T-helper 1 cell treated with Interleukin-12 subunit alpha and Interleukin-12 subunit beta and Interleukin-4 antibody, amounts not matched to agents 30 μg/mL and 1 μg/mL, for 36 hours (primary cell): ENCODE data around the gene KRT86.

Source experiments
- H3K27ac Mint-ChIP-seq: one replicate; pipeline ENCODE4 v1.8.0; 2021; ENCODE audit warnings: mild to moderate bottlenecking, mixed read lengths
- H3K27me3 Mint-ChIP-seq: one replicate; pipeline ENCODE4 v1.8.0; 2021; ENCODE audit warnings: low read depth, mixed read lengths
- H3K36me3 Mint-ChIP-seq: one replicate; pipeline ENCODE4 v1.8.0; 2021; ENCODE audit warnings: low read depth, mixed read lengths
- H3K4me1 Mint-ChIP-seq: one replicate; pipeline ENCODE4 v1.8.0; 2021; ENCODE audit warnings: low read depth, mixed read lengths
- H3K4me3 Mint-ChIP-seq: one replicate; pipeline ENCODE4 v1.8.0; 2021; ENCODE audit warnings: mild to moderate bottlenecking, moderate library complexity, mixed read lengths
- H3K9me3 Mint-ChIP-seq: one replicate; pipeline ENCODE4 v1.8.0; 2021; ENCODE audit warnings: mixed read lengths

KRT86 gene

GRCh38 chr12:52327052-52327829, 52.8 kb downstream of the KRT86 start:
- Mint-ChIP-seq H3K27me3 (peaks cover 33% of the 10 kb centered on the region), H3K27ac (no peak overlapping the region)

GRCh38 chr12:52327830-52328500, 53.5 kb downstream of the KRT86 start:
- Mint-ChIP-seq H3K27ac (no peak overlapping the region), H3K4me3 (no peak overlapping the region), H3K36me3 (no peaks in the 10 kb centered on the region), H3K4me1 (peaks cover 6% of the 10 kb centered on the region), H3K9me3 (no peaks in the 10 kb centered on the region), H3K27me3 (peaks cover 29% of the 10 kb centered on the region)

More at GRCh38 chr12:52327052-52327829, 52.8 kb downstream of the KRT86 start:
- peaks cover 6% of the 10 kb centered on the region for H3K4me1 Mint-ChIP-seq
- no peaks in the 10 kb centered on the region for H3K9me3 Mint-ChIP-seq
- H3K36me3 Mint-ChIP-seq: no peaks in the 10 kb centered on the region
- no peak overlapping the region for H3K4me3 Mint-ChIP-seq

- H3K4me3 Mint-ChIP-seq: no peak overlapping the region
- no peaks in the 10 kb centered on the region for H3K36me3 Mint-ChIP-seq
- H3K9me3 Mint-ChIP-seq: no peaks in the 10 kb centered on the region
- no peak overlapping the region for H3K27ac Mint-ChIP-seq
- H3K27me3 Mint-ChIP-seq: peaks cover 21% of the 10 kb centered on the region
- peaks cover 6% of the 10 kb centered on the region for H3K4me1 Mint-ChIP-seq
These were observed 56.6 kb downstream of the KRT86 start for GRCh38 chr12:52331039-52331438.

DNA sequence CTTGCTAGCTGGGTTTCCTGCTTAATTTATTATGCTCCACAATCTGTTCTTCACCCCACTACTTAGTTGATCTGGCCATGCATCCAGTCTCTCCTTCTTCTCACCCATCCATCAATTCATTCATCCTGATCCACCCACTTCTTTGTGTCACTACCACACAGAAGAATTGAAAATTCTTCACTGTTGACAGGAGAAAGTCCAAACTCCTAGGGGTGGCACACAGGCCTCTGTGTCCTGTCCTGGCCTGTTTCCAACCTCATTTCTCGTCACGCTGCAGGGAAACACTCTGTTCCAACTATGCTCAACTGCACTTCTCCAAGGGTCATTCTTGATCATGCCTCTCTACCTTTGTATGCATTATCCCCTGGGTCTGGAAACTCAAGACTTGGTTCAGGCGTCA, 57.4 kb downstream of the KRT86 start:
- H3K27me3 Mint-ChIP-seq: peaks cover 21% of the 10 kb centered on the region
- H3K4me3 Mint-ChIP-seq: no peak overlapping the region
- H3K9me3 Mint-ChIP-seq: no peaks in the 10 kb centered on the region
- H3K36me3 Mint-ChIP-seq: no peaks in the 10 kb centered on the region
- H3K4me1 Mint-ChIP-seq: peaks cover 8% of the 10 kb centered on the region
- H3K27ac Mint-ChIP-seq: no peak overlapping the region

DNA sequence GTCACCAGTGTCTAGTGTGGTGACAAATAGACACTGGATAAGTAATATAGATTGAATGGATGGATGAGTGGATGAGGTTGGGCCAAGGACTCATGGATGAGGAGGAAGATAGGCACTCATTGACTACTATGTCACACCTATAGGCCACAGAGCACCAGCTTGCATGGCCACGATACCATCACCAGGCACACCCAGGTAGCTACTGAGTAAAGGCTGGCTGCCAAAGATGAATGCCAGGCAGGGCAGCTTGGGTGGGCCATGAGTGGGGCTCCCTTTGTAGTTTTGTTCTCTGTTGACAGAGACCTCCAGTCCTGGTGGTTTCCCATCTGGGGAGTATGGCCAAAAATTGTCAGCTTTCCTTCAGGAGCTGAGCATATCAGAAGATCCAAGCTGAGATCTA, 57.9 kb downstream of the KRT86 start:
- Mint-ChIP-seq H3K27ac (no peak overlapping the region), H3K36me3 (no peaks in the 10 kb centered on the region), H3K9me3 (no peaks in the 10 kb centered on the region), H3K27me3 (peaks cover 21% of the 10 kb centered on the region), H3K4me3 (no peak overlapping the region), H3K4me1 (peaks cover 5% of the 10 kb centered on the region)

- peaks cover 21% of the 10 kb centered on the region for H3K27me3 Mint-ChIP-seq
These were observed 58.9 kb downstream of the KRT86 start for GRCh38 chr12:52333321-52333720.

DNA sequence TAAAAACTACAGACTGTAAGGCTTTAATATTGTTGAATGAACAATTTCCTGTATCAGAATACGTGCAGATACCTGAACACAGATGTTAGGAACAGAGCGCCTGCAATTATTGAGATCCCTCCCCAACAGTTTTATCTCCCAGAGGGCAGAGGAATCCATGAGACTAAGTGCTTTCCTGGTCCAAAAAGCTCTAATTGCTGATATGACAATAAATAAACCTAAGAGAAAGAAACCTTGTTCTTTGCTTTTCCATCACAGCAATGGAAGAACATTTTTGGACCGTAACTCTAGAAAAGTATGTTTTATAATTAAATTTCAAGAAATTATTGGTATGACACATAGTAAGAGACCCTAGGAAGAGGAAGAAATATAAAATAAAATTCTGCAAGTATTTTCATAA, 59.7 kb downstream of the KRT86 start:
- peaks cover 2% of the 10 kb centered on the region for H3K4me1 Mint-ChIP-seq
- H3K4me3 Mint-ChIP-seq: no peak overlapping the region
- H3K27ac Mint-ChIP-seq: no peak overlapping the region
- H3K27me3 Mint-ChIP-seq: peaks cover 21% of the 10 kb centered on the region
- no peaks in the 10 kb centered on the region for H3K36me3 Mint-ChIP-seq
- no peaks in the 10 kb centered on the region for H3K9me3 Mint-ChIP-seq

More at GRCh38 chr12:52333321-52333720, 58.9 kb downstream of the KRT86 start:
- H3K4me1 Mint-ChIP-seq: peaks cover 2% of the 10 kb centered on the region
- no peaks in the 10 kb centered on the region for H3K36me3 Mint-ChIP-seq
- H3K27ac Mint-ChIP-seq: no peak overlapping the region
- H3K9me3 Mint-ChIP-seq: no peaks in the 10 kb centered on the region
- no peak overlapping the region for H3K4me3 Mint-ChIP-seq

GRCh38 chr12:52335598-52336262, 61.3 kb downstream of the KRT86 start:
- no peaks in the 10 kb centered on the region for H3K36me3 Mint-ChIP-seq
- H3K4me3 Mint-ChIP-seq: no peak overlapping the region
- H3K27me3 Mint-ChIP-seq: peaks cover 15% of the 10 kb centered on the region
- H3K4me1 Mint-ChIP-seq: peaks cover 2% of the 10 kb centered on the region
- H3K27ac Mint-ChIP-seq: no peak overlapping the region
- H3K9me3 Mint-ChIP-seq: no peaks in the 10 kb centered on the region

DNA sequence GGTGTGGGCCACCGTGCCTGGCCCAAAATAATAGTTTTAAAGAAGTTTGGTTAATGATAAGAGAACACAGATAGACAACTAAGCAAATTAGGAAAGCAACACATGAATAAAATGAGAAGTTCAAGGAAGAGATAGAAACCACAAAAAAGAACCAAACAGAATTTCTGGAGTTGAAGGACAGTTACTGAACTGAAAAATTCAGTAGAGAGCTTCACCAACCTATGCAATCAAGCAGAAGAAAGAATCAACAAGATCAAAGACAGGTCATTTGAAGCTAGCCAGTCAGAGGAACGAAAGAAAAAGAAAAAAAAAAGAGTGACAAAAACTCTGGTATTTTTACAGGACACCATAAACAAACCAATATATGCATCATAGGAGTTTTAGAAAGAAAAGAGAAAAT, 62.2 kb downstream of the KRT86 start:
- Mint-ChIP-seq H3K4me3 (no peak overlapping the region), H3K4me1 (peaks cover 2% of the 10 kb centered on the region), H3K27ac (no peak overlapping the region), H3K9me3 (no peaks in the 10 kb centered on the region), H3K36me3 (no peaks in the 10 kb centered on the region), H3K27me3 (peaks cover 15% of the 10 kb centered on the region)

DNA sequence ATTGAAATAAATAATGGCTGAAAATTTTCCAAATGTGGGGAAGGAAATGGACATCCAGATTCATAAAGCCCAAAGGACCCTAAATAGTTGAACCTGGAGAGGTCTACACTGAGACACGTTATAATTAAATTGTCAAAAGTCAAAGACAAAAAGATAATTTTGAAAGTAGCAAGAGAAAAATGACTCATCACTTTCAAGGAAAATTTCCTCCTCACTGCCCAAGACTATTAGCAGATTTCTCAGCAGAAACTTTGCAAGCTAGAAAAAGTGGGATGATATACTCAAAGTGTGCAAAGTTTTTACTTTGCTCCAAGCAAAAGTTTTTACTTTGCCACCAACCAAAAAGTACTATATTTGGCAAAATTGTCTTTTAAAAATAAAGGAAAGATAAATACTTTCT, 62.6 kb downstream of the KRT86 start:
- H3K36me3 Mint-ChIP-seq: no peaks in the 10 kb centered on the region
- H3K4me3 Mint-ChIP-seq: no peak overlapping the region
- H3K9me3 Mint-ChIP-seq: no peaks in the 10 kb centered on the region
- no peak overlapping the region for H3K27ac Mint-ChIP-seq
- peaks cover 2% of the 10 kb centered on the region for H3K4me1 Mint-ChIP-seq
- peaks cover 12% of the 10 kb centered on the region for H3K27me3 Mint-ChIP-seq

GRCh38 chr12:52338241-52338960, 64.0 kb downstream of the KRT86 start:
- H3K4me3 Mint-ChIP-seq: no peak overlapping the region
- peaks cover 7% of the 10 kb centered on the region for H3K27me3 Mint-ChIP-seq
- H3K4me1 Mint-ChIP-seq: peaks cover 2% of the 10 kb centered on the region
- H3K9me3 Mint-ChIP-seq: no peaks in the 10 kb centered on the region
- H3K36me3 Mint-ChIP-seq: no peaks in the 10 kb centered on the region
- no peak overlapping the region for H3K27ac Mint-ChIP-seq

DNA sequence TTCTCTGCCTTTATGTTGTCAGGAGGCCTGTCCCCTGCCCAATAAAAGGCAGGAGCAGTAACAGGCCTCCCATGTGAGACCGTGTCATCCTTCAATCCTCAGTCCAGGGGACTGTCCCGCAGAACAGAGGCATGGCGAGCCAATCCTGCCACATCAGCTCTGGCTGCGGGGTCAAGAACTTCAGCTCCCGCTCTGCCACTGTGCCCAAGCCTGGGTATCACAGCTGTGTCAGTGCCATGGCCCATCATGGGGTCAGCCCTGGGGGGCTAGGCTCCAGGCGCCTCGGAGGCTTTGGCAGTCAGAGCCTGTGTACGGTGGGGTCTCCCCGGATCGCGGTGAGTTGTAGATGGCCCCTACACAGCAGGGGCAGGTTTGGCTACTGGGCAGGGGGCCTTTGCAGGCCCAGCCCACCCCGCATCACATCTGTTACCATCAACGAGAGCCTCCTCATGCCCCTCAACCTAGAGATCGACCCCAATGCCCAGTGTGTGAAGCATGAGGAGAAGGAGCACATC, 66.7 kb downstream of the KRT86 start:
- H3K9me3 Mint-ChIP-seq: no peaks in the 10 kb centered on the region
- no peak overlapping the region for H3K27ac Mint-ChIP-seq
- peaks cover 4% of the 10 kb centered on the region for H3K27me3 Mint-ChIP-seq
- no peaks in the 10 kb centered on the region for H3K36me3 Mint-ChIP-seq
- peaks cover 2% of the 10 kb centered on the region for H3K4me1 Mint-ChIP-seq
- no peak overlapping the region for H3K4me3 Mint-ChIP-seq

- no peak overlapping the region for H3K4me3 Mint-ChIP-seq
- no peaks in the 10 kb centered on the region for H3K9me3 Mint-ChIP-seq
- H3K36me3 Mint-ChIP-seq: no peaks in the 10 kb centered on the region
- H3K27me3 Mint-ChIP-seq: peaks cover 4% of the 10 kb centered on the region
- no peak overlapping the region for H3K27ac Mint-ChIP-seq
- H3K4me1 Mint-ChIP-seq: no peaks in the 10 kb centered on the region
These were observed 68.5 kb downstream of the KRT86 start for GRCh38 chr12:52342781-52343490.

GRCh38 chr12:52343550-52343949, 69.1 kb downstream of the KRT86 start:
- Mint-ChIP-seq H3K27me3 (peaks cover 9% of the 10 kb centered on the region), H3K4me3 (no peak overlapping the region), H3K9me3 (no peaks in the 10 kb centered on the region), H3K4me1 (no peaks in the 10 kb centered on the region), H3K36me3 (no peaks in the 10 kb centered on the region), H3K27ac (no peak overlapping the region)
